MM.1S (cell line): ENCODE measurements around the gene TANGO2.

ENCODE experiments used
- DNase-seq: peaks from one replicate; pipeline ENCODE4 v3.0.0-alpha.2; 2015
- H2AFZ ChIP-seq: fragments of 300-600 bp; sonication (generic); 2 replicates; pipeline ENCODE4 v1.6.0; 2016; ENCODE audit warnings: antibody characterized with exemption, low read length
- H3F3A ChIP-seq: fragments of 300-600 bp; sonication (generic); 2 replicates; pipeline ENCODE4 v1.6.1; 2016; ENCODE audit warnings: mild to moderate bottlenecking, antibody characterized with exemption, low read length, moderate library complexity, mixed read lengths; ENCODE audit not compliant: insufficient read depth
- H3K27ac ChIP-seq: fragments of 300-600 bp; sonication (generic); 2 replicates; pipeline ENCODE4 v1.5.1; 2016; ENCODE audit warnings: mild to moderate bottlenecking, low read length
- H3K27me3 ChIP-seq: fragments of 300-600 bp; sonication (generic); replicated peaks from 2 replicates; pipeline ENCODE4 v1.6.0; 2016; ENCODE audit warnings: low read length; ENCODE audit not compliant: insufficient read depth
- H3K36me3 ChIP-seq: fragments of 300-600 bp; sonication (generic); replicated peaks from 2 replicates; pipeline ENCODE4 v1.6.1; 2016; ENCODE audit warnings: mild to moderate bottlenecking, low read length, mixed read lengths; ENCODE audit not compliant: insufficient read depth
- H3K4me1 ChIP-seq: fragments of 300-600 bp; sonication (generic); 2 replicates; pipeline ENCODE4 v1.6.1; 2016; ENCODE audit warnings: low read length, mixed read lengths
- H3K4me2 ChIP-seq: fragments of 300-600 bp; sonication (generic); 2 replicates; pipeline ENCODE4 v1.6.0; 2016; ENCODE audit warnings: low read depth, low read length
- H3K4me3 ChIP-seq: fragments of 300-600 bp; sonication (generic); 2 replicates; pipeline ENCODE4 v1.5.1; 2016; ENCODE audit warnings: low read length, mixed read lengths
- H3K79me2 ChIP-seq: fragments of 300-600 bp; sonication (generic); 2 replicates; pipeline ENCODE4 v1.6.1; 2016; ENCODE audit warnings: mixed run types, low read length, mixed read lengths
- H3K9ac ChIP-seq: fragments of 300-600 bp; sonication (generic); 2 replicates; pipeline ENCODE4 v1.6.1; 2016; ENCODE audit warnings: low read length, mixed read lengths
- H3K9me2 ChIP-seq: fragments of 300-600 bp; sonication (generic); replicated peaks from 2 replicates; pipeline ENCODE4 v1.6.1; 2016; ENCODE audit warnings: mild to moderate bottlenecking, low read length, mixed read lengths; ENCODE audit not compliant: insufficient read depth
- H3K9me3 ChIP-seq: fragments of 300-600 bp; sonication (generic); replicated peaks from 2 replicates; pipeline ENCODE4 v1.6.1; 2016; ENCODE audit warnings: mild to moderate bottlenecking, low read length, mixed read lengths; ENCODE audit not compliant: insufficient read depth
- H4K20me1 ChIP-seq: fragments of 300-600 bp; sonication (generic); 2 replicates; pipeline ENCODE4 v1.6.1; 2016; ENCODE audit warnings: mild to moderate bottlenecking, low read length, moderate library complexity, mixed read lengths; ENCODE audit not compliant: insufficient read depth
- EZH2 ChIP-seq: fragments of 300-600 bp; sonication (generic); optimal IDR thresholded peaks from 2 replicates; pipeline ENCODE3; 2017; ENCODE audit warnings: low read depth, mild to moderate bottlenecking, antibody characterized with exemption, low read length, mixed read lengths
- EZH2phosphoT487 ChIP-seq: fragments of 300-600 bp; sonication (generic); IDR thresholded peaks from 2 replicates; pipeline ENCODE4 v1.6.1; 2018; ENCODE audit warnings: antibody characterized with exemption, low read length
- TF ChIP-seq, protein P1 (sequence below): fragments of 300-600 bp; sonication (generic); IDR thresholded peaks from 2 replicates; pipeline ENCODE4 v1.5.1; 2016; ENCODE audit warnings: antibody characterized with exemption, low read length, mixed read lengths

Gene TANGO2

DNA sequence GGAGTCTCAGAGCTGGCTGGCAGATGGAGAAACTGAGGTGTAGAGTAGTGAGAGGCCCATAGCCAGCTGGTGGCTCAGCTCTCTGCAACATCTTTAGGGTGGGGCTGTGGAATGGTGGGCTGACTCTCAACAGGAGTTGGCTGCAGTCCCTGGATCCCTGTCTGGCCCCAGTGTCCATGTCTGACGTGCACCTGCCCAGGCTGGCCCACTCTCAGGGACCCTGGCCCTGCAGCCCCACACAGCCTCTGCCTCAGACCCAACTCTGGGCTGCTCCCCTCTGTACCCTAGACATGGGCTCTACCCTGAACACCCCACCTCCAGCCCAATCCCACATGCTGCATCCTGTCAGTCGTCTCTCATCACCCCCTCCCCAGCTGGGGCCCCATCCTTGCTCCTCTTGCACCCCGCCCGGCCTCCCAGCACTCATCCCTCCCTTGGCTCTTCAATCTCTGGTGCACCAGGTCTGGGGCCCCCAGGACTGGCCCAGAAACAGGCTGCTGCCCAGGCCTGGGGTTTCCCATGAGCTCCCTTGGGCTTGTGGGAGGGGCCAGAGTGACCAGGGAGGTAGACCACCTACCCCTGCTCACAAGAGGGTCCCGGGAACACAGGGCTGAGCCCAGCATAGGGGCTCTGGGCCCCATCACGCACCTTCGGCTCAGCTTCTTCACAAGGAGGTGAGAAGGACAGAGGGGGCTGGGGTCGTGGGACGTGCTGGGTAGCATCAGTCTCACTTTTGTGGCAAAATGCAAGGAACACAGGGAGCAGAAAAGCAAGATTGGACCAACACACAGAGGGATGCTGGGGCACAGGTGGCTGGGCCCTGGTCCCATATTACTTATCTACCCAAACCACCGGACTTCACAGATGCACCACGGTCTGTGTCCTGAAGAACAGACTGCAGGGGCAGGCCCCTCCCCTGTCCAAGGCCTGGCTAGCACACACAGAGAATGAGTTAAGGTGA lies 35.8 kb upstream of the TANGO2 start:
- H3F3A ChIP-seq = no peaks in the 10 kb centered on the region
- H3K4me1 ChIP-seq = peaks cover 16% of the 10 kb centered on the region
- H3K27me3 ChIP-seq = peaks cover 22% of the 10 kb centered on the region
- no peaks in the 10 kb centered on the region for H3K9me3 ChIP-seq
- H3K4me3 ChIP-seq = no peak overlapping the region
- no peak overlapping the region for H3K9ac ChIP-seq
- 0 out of 2 replicates have a peak overlapping the region, but pooled peaks have one; percentile 15 for H3K4me2 ChIP-seq
- H3K9me2 ChIP-seq = no peaks in the 10 kb centered on the region
- DNase-seq = no peak
- H4K20me1 ChIP-seq = no peaks in the 10 kb centered on the region
- H3K79me2 ChIP-seq = no peaks in the 10 kb centered on the region
- no peak for TF ChIP-seq EZH2phosphoT487
- TF ChIP-seq, protein P1, sequence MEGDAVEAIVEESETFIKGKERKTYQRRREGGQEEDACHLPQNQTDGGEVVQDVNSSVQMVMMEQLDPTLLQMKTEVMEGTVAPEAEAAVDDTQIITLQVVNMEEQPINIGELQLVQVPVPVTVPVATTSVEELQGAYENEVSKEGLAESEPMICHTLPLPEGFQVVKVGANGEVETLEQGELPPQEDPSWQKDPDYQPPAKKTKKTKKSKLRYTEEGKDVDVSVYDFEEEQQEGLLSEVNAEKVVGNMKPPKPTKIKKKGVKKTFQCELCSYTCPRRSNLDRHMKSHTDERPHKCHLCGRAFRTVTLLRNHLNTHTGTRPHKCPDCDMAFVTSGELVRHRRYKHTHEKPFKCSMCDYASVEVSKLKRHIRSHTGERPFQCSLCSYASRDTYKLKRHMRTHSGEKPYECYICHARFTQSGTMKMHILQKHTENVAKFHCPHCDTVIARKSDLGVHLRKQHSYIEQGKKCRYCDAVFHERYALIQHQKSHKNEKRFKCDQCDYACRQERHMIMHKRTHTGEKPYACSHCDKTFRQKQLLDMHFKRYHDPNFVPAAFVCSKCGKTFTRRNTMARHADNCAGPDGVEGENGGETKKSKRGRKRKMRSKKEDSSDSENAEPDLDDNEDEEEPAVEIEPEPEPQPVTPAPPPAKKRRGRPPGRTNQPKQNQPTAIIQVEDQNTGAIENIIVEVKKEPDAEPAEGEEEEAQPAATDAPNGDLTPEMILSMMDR = no peak
- no peak for TF ChIP-seq EZH2
- H3K36me3 ChIP-seq = no peaks in the 10 kb centered on the region
- no peak overlapping the region for H2AFZ ChIP-seq
- H3K27ac ChIP-seq = no peak overlapping the region

DNA sequence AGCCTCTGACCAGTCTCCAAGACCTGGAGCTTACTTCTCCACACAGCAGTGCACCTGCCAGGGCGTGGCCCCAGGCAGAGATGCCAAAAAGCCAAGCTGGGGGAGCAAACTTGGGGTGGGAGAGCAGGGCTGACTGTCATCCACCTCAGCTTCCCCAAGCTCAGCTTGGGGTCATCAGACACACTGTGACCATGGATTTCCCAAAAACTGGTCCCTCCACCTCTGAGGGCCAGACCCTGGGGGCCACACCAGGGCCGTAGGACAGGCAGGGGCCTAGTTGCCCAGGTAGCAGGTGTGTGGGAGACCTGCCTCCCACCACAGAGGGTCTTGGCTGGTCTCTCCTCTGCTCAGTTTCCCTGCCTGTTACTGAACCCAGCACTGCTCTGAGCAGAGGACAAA lies 34.9 kb upstream of the TANGO2 start:
- no peak for DNase-seq
- Histone ChIP-seq H3F3A (no peaks in the 10 kb centered on the region), H3K79me2 (no peaks in the 10 kb centered on the region), H3K9me3 (no peaks in the 10 kb centered on the region), H3K9me2 (no peaks in the 10 kb centered on the region), H3K36me3 (no peaks in the 10 kb centered on the region), H3K27me3 (peaks cover 22% of the 10 kb centered on the region), H3K27ac (no peak overlapping the region), H3K4me3 (no peak overlapping the region), H3K4me1 (peaks cover 16% of the 10 kb centered on the region), H3K4me2 (peak overlapping the region; percentile 97; the same call in 1 of the 2 replicates), H4K20me1 (no peaks in the 10 kb centered on the region), H3K9ac (no peak overlapping the region), H2AFZ (no peak overlapping the region)
- TF ChIP-seq EZH2phosphoT487 (no peak), EZH2 (no peak)
- TF ChIP-seq, protein P1 = no peak

DNA sequence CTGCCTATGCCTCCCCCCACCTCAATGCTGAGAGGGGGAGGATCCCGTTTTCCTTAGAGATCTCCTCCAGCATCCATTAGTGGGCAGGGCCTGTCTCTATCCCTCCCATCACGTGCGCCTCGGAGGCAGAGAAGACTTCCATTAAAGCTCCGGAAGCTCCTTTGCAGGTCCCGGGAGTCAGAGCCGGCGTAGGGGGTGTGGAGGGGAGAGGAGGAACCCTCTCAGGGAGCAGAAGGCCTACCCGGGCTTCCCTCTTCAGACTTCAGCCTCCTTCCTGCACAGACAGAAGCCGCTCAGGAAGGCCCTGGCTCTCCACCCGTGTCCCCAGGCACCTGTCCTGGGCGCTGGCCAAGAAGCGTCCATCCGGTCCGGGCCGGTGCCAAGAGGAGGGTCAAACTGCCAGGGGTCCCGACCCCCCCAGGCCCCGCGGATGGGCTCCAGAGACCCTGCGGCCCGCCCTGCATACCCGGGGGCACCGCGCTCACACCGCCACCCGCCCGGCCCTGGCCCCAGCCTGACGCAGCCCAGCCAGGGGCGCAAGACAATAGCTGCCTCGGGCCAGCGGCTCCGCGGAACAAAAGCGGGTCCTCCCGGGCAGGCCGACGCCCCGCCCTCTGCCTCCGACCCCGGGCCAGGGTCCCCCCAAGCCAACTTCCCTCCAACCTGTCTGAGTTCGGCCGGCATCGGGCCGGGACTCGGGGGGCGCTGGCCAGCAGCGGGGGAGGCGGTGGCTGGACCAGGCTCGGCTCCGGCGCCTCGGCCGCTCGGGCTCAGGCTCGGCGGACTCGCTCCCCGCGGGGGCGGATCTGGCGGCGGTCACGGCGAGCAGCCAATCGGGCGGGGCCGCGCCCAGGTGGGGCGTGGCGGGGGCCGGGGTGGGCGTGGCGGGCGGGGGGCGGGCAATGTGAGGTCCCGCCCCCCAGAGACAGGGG lies 34.2 kb upstream of the TANGO2 start:
- Histone ChIP-seq H3K36me3 (no peaks in the 10 kb centered on the region), H3K9me2 (no peaks in the 10 kb centered on the region), H3K4me2 (peak overlapping the region; percentile 97), H3K4me3 (peak overlapping the region; percentile 71), H3K79me2 (no peaks in the 10 kb centered on the region), H4K20me1 (no peaks in the 10 kb centered on the region), H3K9ac (peak overlapping the region; percentile 40), H3K9me3 (no peaks in the 10 kb centered on the region), H3K27me3 (peaks cover 27% of the 10 kb centered on the region), H3K27ac (no peak overlapping the region), H3K4me1 (peaks cover 16% of the 10 kb centered on the region), H3F3A (no peaks in the 10 kb centered on the region), H2AFZ (peak overlapping the region; percentile 91)
- peak; percentile 62 for DNase-seq
- TF ChIP-seq, protein P1 = no peak
- no peak for TF ChIP-seq EZH2
- TF ChIP-seq EZH2phosphoT487 = no peak
